WTC11 (cell line): ENCODE data around the gene FRK.

Experiments used
- ATF3 ChIP-seq: sonication (generic); formaldehyde crosslinking; conservative IDR thresholded peaks from 2 replicates; pipeline ENCODE4 v1.8.1; 2022; ENCODE audit warnings: mild to moderate bottlenecking, missing genetic modification reagents
- ATF6 ChIP-seq: sonication (generic); formaldehyde crosslinking; IDR thresholded peaks from 2 replicates; pipeline ENCODE4 v1.8.1; 2023; ENCODE audit warnings: mild to moderate bottlenecking, missing genetic modification reagents
- CTCF ChIP-seq: fragments of 200-600 bp; IDR thresholded peaks from 2 replicates; pipeline ENCODE4 v1.8.0; 2022; ENCODE audit warnings: antibody characterized with exemption
- E2F4 ChIP-seq: sonication (generic); formaldehyde crosslinking; IDR thresholded peaks from 2 replicates; pipeline ENCODE4 v1.8.1; 2022; ENCODE audit warnings: low read depth, mild to moderate bottlenecking, moderate library complexity, missing genetic modification reagents, borderline replicate concordance
- ESRRA ChIP-seq: sonication (generic); formaldehyde crosslinking; IDR thresholded peaks from 2 replicates; pipeline ENCODE4 v1.8.1; 2022; ENCODE audit warnings: mild to moderate bottlenecking, missing genetic modification reagents, borderline replicate concordance
- FOXJ3 ChIP-seq: sonication (generic); formaldehyde crosslinking; IDR thresholded peaks from 2 replicates; pipeline ENCODE4 v1.9.0; 2021; ENCODE audit warnings: missing genetic modification reagents, mild to moderate bottlenecking, borderline replicate concordance
- JUN ChIP-seq: sonication (generic); formaldehyde crosslinking; IDR thresholded peaks from 2 replicates; pipeline ENCODE4 v1.8.0; 2023; ENCODE audit warnings: mild to moderate bottlenecking, missing genetic modification reagents
- MAX ChIP-seq: sonication (generic); formaldehyde crosslinking; IDR thresholded peaks from 2 replicates; pipeline ENCODE4 v1.8.0; 2022; ENCODE audit warnings: mild to moderate bottlenecking, missing genetic modification reagents
- MYBL2 ChIP-seq: sonication (generic); formaldehyde crosslinking; IDR thresholded peaks from 2 replicates; pipeline ENCODE4 v1.8.1; 2023; ENCODE audit warnings: mild to moderate bottlenecking, moderate library complexity, missing genetic modification reagents
- NFYB ChIP-seq: sonication (generic); formaldehyde crosslinking; conservative IDR thresholded peaks from 2 replicates; pipeline ENCODE4 v1.8.0; 2022; ENCODE audit warnings: low read depth, missing genetic modification reagents
- TCF7 ChIP-seq: sonication (generic); formaldehyde crosslinking; IDR thresholded peaks from 2 replicates; pipeline ENCODE4 v1.8.0; 2022; ENCODE audit warnings: mild to moderate bottlenecking, low read depth, missing genetic modification reagents, moderate library complexity
- TP53 ChIP-seq: sonication (generic); formaldehyde crosslinking; IDR thresholded peaks from 2 replicates; pipeline ENCODE4 v1.8.1; 2023; ENCODE audit warnings: mild to moderate bottlenecking, missing genetic modification reagents
- ZNF416 ChIP-seq: fragments of 250-450 bp; sonication (Bioruptor Pico); IDR thresholded peaks from 2 replicates; pipeline ENCODE4 v1.9.0; 2021; ENCODE audit warnings: mild to moderate bottlenecking, inconsistent platforms

GRCh38 chr6:116015561-116015960, 45.1 kb downstream of the FRK start:
- TF ChIP-seq CTCF, result no peak
- no peak for TF ChIP-seq FOXJ3
- TF ChIP-seq ATF6 (CRISPR knock-in tag), result no peak
- TF ChIP-seq JUN (CRISPR knock-in tag), result no peak
- no peak for TF ChIP-seq TCF7 (CRISPR knock-in tag)
- no peak for TF ChIP-seq ATF3
- TF ChIP-seq TP53 (CRISPR knock-in tag), result no peak
- TF ChIP-seq ZNF416, result no peak
- no peak for TF ChIP-seq E2F4 (CRISPR knock-in tag)
- no peak for TF ChIP-seq ESRRA (CRISPR knock-in tag)
- TF ChIP-seq MYBL2 (CRISPR knock-in tag), result no peak
- TF ChIP-seq NFYB, result no peak
- no peak for TF ChIP-seq MAX (CRISPR knock-in tag)
